Measurements from ENCODE around the gene PLEKHG3.

The PLEKHG3 gene

DNA sequence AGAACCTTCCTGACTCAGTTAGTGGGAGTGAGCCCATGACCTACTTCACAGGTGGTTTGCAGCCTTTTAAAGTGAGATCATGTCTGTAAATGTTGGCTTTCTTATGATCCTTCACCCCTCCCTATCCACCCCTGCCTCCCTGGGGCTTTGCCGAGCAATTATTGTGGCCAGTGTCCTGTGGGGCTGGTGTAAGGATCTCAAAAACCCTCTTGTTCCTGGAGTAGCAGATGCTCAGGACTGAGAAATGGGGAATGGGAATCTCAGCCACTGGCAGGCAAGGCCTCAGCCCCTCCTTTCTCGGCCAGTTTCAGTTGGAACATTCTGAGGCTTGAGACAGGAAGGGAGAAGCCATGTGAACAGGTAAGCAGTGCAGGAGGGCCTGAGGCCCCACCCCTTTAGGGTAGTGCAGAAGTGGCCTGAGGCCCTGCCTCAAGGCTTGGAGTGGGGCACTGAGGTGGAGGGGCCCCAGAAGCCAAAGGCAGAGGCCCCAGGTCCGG lies 53.8 kb downstream of the PLEKHG3 start:
- H2AFZ ChIP-seq (ENCODE audit: low read length), result no peak overlapping the region
- H3K4me2 ChIP-seq (ENCODE audit: low read depth, low read length), result no peak overlapping the region
- H4K20me1 ChIP-seq (ENCODE audit: insufficient read depth, low read length), result no peaks in the 10 kb centered on the region
- no peaks in the 10 kb centered on the region for H3K79me2 ChIP-seq (ENCODE audit: low read length)
- no peak overlapping the region for H3K4me3 ChIP-seq (ENCODE audit: low read length)
- no peak overlapping the region for H3K27ac ChIP-seq (ENCODE audit: low read length)
- H3F3A ChIP-seq (ENCODE audit: insufficient read depth, low read length), result no peaks in the 10 kb centered on the region
- TF ChIP-seq EZH2phosphoT487 (IDR thresholded peaks at IDR 0.05; ENCODE audit: low read length), result no peak
- no peak for TF ChIP-seq EZH2 (optimal IDR thresholded peaks at IDR 0.05; ENCODE audit: low read depth, low read length)
- TF ChIP-seq CTCF (IDR thresholded peaks at IDR 0.05; ENCODE audit: low read length), result no peak
- no peaks in the 10 kb centered on the region for H3K27me3 ChIP-seq (replicated peaks; ENCODE audit: insufficient read depth, low read length)
- DNase-seq, result no peak
- H3K9me3 ChIP-seq (replicated peaks; ENCODE audit: insufficient read depth, low read length), result no peaks in the 10 kb centered on the region
- no peaks in the 10 kb centered on the region for H3K36me3 ChIP-seq (replicated peaks; ENCODE audit: insufficient read depth, low read length)
- H3K9ac ChIP-seq (ENCODE audit: low read length), result no peak overlapping the region
- no peaks in the 10 kb centered on the region for H3K9me2 ChIP-seq (replicated peaks; ENCODE audit: insufficient read depth, low read length)
- H3K4me1 ChIP-seq (ENCODE audit: low read length), result no peaks in the 10 kb centered on the region

GRCh38 chr14:64758691-64759554 lies 54.7 kb downstream of the PLEKHG3 start:
- Histone ChIP-seq H3K36me3 (replicated peaks; ENCODE audit: insufficient read depth, low read length) (no peaks in the 10 kb centered on the region), H3K27me3 (replicated peaks; ENCODE audit: insufficient read depth, low read length) (no peaks in the 10 kb centered on the region), H3K79me2 (ENCODE audit: low read length) (no peaks in the 10 kb centered on the region), H3K9me3 (replicated peaks; ENCODE audit: insufficient read depth, low read length) (no peaks in the 10 kb centered on the region), H3K4me2 (ENCODE audit: low read depth, low read length) (no peak overlapping the region), H3K27ac (ENCODE audit: low read length) (no peak overlapping the region), H2AFZ (ENCODE audit: low read length) (no peak overlapping the region), H3K4me1 (ENCODE audit: low read length) (no peaks in the 10 kb centered on the region), H3K4me3 (ENCODE audit: low read length) (no peak overlapping the region), H3K9me2 (replicated peaks; ENCODE audit: insufficient read depth, low read length) (no peaks in the 10 kb centered on the region), H3K9ac (ENCODE audit: low read length) (no peak overlapping the region), H3F3A (ENCODE audit: insufficient read depth, low read length) (no peaks in the 10 kb centered on the region), H4K20me1 (ENCODE audit: insufficient read depth, low read length) (no peaks in the 10 kb centered on the region)
- DNase-seq, result no peak
- TF ChIP-seq EZH2 (optimal IDR thresholded peaks at IDR 0.05; ENCODE audit: low read depth, low read length) (no peak), CTCF (IDR thresholded peaks at IDR 0.05; ENCODE audit: low read length) (no peak), EZH2phosphoT487 (IDR thresholded peaks at IDR 0.05; ENCODE audit: low read length) (no peak)

- H3K36me3 ChIP-seq (replicated peaks; ENCODE audit: insufficient read depth, low read length), result no peaks in the 10 kb centered on the region
- H3K9ac ChIP-seq (ENCODE audit: low read length), result no peak overlapping the region
- H3K9me3 ChIP-seq (replicated peaks; ENCODE audit: insufficient read depth, low read length), result no peaks in the 10 kb centered on the region
- no peak overlapping the region for H3K4me3 ChIP-seq (ENCODE audit: low read length)
- no peak for TF ChIP-seq EZH2phosphoT487 (IDR thresholded peaks at IDR 0.05; ENCODE audit: low read length)
- TF ChIP-seq EZH2 (optimal IDR thresholded peaks at IDR 0.05; ENCODE audit: low read depth, low read length), result no peak
- no peak for TF ChIP-seq CTCF (IDR thresholded peaks at IDR 0.05; ENCODE audit: low read length)
- DNase-seq, result no peak
- no peaks in the 10 kb centered on the region for H3K79me2 ChIP-seq (ENCODE audit: low read length)
- no peaks in the 10 kb centered on the region for H3K9me2 ChIP-seq (replicated peaks; ENCODE audit: insufficient read depth, low read length)
- no peak overlapping the region for H3K27ac ChIP-seq (ENCODE audit: low read length)
- no peak overlapping the region for H2AFZ ChIP-seq (ENCODE audit: low read length)
- H4K20me1 ChIP-seq (ENCODE audit: insufficient read depth, low read length), result no peaks in the 10 kb centered on the region
- H3K27me3 ChIP-seq (replicated peaks; ENCODE audit: insufficient read depth, low read length), result no peaks in the 10 kb centered on the region
- H3F3A ChIP-seq (ENCODE audit: insufficient read depth, low read length), result no peaks in the 10 kb centered on the region
- no peak overlapping the region for H3K4me2 ChIP-seq (ENCODE audit: low read depth, low read length)
- H3K4me1 ChIP-seq (ENCODE audit: low read length), result no peaks in the 10 kb centered on the region
Measured at GRCh38 chr14:64759555-64759938, 55.3 kb downstream of the PLEKHG3 start.

All from MM.1S (cell line).